ENCODE measurements around the gene TMEM220. TPM values are rescaled to one million over a fixed set of nuclear protein-coding genes. Genes with fewer than 3 reads are reported as not detected.

Gene TMEM220
- total and polyA plus RNA-seq, 9 of the 15 experiments (the other 6 are each of a cell fraction or from before 2014, with no cell fraction given): not detected

DNA sequence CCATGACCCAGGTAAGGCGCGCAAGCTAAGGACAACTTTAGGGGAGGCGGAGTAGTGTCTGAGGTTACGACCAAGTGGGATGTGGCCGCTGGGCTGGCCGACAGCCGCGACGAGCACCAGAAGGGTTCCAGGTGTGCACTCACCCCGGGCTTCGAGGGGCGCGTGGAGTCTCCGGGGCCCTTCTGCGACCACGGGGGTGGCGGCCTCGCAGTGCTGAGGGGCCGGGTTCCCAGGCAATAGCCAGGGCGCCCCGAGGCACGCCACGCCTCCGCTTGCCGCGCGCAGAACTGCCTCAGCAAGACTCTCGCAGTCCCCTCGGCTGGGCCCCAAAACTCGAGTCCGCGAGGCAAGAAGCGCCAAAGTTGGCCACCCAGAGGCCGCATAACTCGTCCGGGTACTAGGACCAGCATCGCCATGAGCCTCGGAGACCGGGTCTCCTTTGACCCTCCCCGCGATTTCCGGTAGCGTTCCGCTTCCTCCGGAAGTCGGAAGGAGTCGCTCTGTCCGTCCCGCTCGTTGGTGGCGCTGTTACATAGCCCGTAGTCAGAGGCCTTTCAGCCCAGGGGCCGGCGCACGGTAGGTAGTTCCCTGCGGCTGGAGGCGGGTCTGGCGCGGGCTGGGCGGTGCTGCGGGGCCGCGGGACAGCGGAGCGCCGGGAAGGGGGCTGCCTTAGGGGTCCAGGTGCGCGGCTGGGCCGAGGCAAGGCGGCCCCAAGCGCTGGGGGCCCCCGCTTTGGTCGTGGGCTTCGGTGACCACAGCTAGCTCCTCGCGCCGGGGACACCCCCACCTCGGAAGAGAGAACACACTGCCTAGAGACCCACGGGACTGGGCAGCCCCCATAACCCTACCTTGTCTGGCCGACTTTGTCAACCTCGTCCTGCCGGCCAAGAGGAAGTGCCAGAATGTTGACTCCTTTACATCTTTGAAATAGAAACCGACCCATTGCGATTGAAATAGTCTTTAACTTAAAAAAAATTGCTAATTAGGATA, 32.4 kb downstream of the TMEM220 start, which contains the start of the genes ADPRM and SCO1 (continued):
- TF ChIP-seq PHF8 (IDR thresholded peaks at IDR 0.05; ENCODE audit: borderline replicate concordance, low read length) (peak; percentile 93; the same call in 1 of the 2 replicates), PURB (CRISPR knock-in tag; IDR thresholded peaks at IDR 0.05; ENCODE audit: low read depth) (no peak), YY1 (IDR thresholded peaks at IDR 0.05; ENCODE audit: borderline replicate concordance in 1 of 3, control insufficient read depth in 1 of 3, extremely low read depth in 1 of 3, insufficient read depth in 3 of 3, insufficient read length in 1 of 3, insufficient replicate concordance in 2 of 3, low read depth in 1 of 3, low read length in 2 of 3) (peak in 2 of 3 experiments; percentile 29 to 44), U2AF1 (optimal IDR thresholded peaks at IDR 0.05; ENCODE audit: low read depth, low read length) (no peak), SLC30A9 (CRISPR knock-in tag; IDR thresholded peaks at IDR 0.05) (no peak), ZC3H8 (IDR thresholded peaks at IDR 0.05) (no peak), ZNF282 (CRISPR knock-in tag; IDR thresholded peaks at IDR 0.05) (no peak), RBM22 (IDR thresholded peaks at IDR 0.05; ENCODE audit: low read depth, low read length, poor library complexity, severe bottlenecking) (no peak), CTCFL (IDR thresholded peaks at IDR 0.05; ENCODE audit: borderline replicate concordance, insufficient read depth, low read depth, low read length, poor library complexity, severe bottlenecking) (peak; percentile 10), RCOR1 (IDR thresholded peaks at IDR 0.05; ENCODE audit: borderline replicate concordance in 1 of 2, low read depth in 2 of 2, low read length in 2 of 2) (no peak), ZNF507 (tag; conservative IDR thresholded peaks at IDR 0.05) (no peak), ZNF140 (CRISPR knock-in tag; IDR thresholded peaks at IDR 0.05) (no peak), FOXK1 (CRISPR knock-in tag; IDR thresholded peaks at IDR 0.05; ENCODE audit: borderline replicate concordance) (no peak), ZNF253 (CRISPR knock-in tag; conservative IDR thresholded peaks at IDR 0.05) (no peak), ZFP30 (CRISPR knock-in tag; IDR thresholded peaks at IDR 0.05; ENCODE audit: borderline replicate concordance) (no peak), TCFL5 (CRISPR knock-in tag; conservative IDR thresholded peaks at IDR 0.05) (no peak)
- TF ChIP-seq, protein P1, sequence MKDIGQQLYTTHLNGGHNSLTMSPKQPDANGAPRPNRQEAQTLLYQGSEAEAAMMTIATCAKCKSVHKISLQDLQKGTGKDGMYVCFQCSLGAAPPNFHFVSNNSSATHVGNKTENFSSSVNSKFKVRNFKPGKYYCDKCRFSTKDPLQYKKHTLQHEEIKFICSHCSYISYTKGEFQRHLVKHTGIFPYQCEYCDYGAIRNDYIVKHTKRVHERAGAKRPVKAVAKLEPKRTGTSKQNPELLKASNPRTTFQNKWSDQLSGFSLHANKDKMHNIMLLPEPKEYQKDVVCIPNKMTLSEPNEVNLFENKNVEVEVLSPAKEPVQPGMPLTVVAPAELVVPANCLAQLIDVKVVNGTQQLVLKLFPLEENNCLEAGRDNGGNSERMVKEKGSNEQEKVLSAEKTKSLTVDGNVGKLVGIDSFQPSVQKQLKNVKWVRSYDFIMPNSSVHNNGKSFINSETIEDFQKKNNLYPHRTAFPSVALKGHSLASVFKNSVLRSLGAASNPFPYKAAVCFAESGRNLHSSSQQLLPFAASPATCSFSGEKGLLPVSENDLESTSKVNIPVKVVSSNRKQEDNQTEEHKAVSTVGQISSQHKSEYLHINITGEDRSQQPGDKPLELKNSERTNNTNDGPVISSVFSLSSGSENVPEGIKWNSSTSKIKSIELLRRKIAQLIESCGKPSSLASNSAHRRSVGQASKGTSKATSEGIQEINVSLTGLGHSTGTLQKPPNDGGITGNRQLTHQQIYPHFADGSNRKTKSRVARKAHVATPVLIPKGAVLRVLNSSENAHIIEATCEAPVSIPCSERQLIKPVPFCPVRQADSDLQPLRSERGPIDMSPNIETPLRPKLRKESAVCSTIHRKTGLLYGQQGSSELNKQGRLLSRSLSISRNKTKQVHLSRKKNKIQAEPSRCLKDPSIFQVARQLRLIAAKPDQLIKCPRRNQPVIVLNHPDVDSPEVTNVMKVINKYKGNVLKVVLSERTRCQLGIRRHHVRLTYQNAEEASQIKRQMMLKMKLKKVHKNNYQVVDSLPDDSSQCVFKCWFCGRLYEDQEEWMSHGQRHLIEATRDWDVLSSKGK (CRISPR knock-in tag; IDR thresholded peaks at IDR 0.05): no peak
- TF ChIP-seq, protein P2, sequence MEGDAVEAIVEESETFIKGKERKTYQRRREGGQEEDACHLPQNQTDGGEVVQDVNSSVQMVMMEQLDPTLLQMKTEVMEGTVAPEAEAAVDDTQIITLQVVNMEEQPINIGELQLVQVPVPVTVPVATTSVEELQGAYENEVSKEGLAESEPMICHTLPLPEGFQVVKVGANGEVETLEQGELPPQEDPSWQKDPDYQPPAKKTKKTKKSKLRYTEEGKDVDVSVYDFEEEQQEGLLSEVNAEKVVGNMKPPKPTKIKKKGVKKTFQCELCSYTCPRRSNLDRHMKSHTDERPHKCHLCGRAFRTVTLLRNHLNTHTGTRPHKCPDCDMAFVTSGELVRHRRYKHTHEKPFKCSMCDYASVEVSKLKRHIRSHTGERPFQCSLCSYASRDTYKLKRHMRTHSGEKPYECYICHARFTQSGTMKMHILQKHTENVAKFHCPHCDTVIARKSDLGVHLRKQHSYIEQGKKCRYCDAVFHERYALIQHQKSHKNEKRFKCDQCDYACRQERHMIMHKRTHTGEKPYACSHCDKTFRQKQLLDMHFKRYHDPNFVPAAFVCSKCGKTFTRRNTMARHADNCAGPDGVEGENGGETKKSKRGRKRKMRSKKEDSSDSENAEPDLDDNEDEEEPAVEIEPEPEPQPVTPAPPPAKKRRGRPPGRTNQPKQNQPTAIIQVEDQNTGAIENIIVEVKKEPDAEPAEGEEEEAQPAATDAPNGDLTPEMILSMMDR (IDR thresholded peaks at IDR 0.05 in 2 of 3, conservative IDR thresholded peaks at IDR 0.05 in 1 of 3; ENCODE audit: insufficient read depth in 2 of 3, low read depth in 1 of 3, low read length in 3 of 3): peak in 2 of 3 experiments; percentile 35 to 55; a peak in 3 of 6 replicates

Measured in K562 (cell line).